Type B pancreatic cell (in vitro differentiated cells): ENCODE data around the gene SPRYD4. TPM values are rescaled to one million over a fixed set of nuclear protein-coding genes. Genes with fewer than 3 reads are reported as not detected.

ENCODE experiments used
- DNase-seq: peaks from one replicate; pipeline ENCODE4 v3.0.0; 2021; ENCODE audit warnings: mixed read lengths; ENCODE audit not compliant: unreplicated experiment; ENCODE audit errors: extremely low spot score
- H3K27ac Mint-ChIP-seq: 2 replicates; pipeline ENCODE4 v1.8.0; 2021; ENCODE audit warnings: mild to moderate bottlenecking, mixed read lengths
- H3K27me3 Mint-ChIP-seq: 2 replicates; pipeline ENCODE4 v1.8.0; 2021; ENCODE audit warnings: mixed read lengths
- H3K36me3 Mint-ChIP-seq: 2 replicates; pipeline ENCODE4 v1.8.0; 2021; ENCODE audit warnings: mixed read lengths
- H3K4me1 Mint-ChIP-seq: one replicate; pipeline ENCODE4 v1.8.0; 2021; ENCODE audit warnings: mixed read lengths; ENCODE audit not compliant: unreplicated experiment
- H3K4me3 Mint-ChIP-seq: 2 replicates; pipeline ENCODE4 v1.8.0; 2021; ENCODE audit warnings: mild to moderate bottlenecking, mixed read lengths
- H3K9me3 Mint-ChIP-seq: 2 replicates; pipeline ENCODE4 v1.8.0; 2021; ENCODE audit warnings: mixed read lengths
- CTCF ChIP-seq: fragments of 200-600 bp; sonication (generic); conservative IDR thresholded peaks from 2 replicates; pipeline ENCODE4 v1.5.0; 2021; ENCODE audit warnings: antibody characterized with exemption, mild to moderate bottlenecking
- total RNA-seq: library from RNA; stranded (reverse); gene quantifications from 2 replicates; pipeline ENCODE4 v1.2.1, GENCODE V29; 2021; ENCODE audit warnings: low replicate concordance

SPRYD4 gene
- total RNA-seq, 1 donor from 2014 or later, result 4.8 TPM

- DNase-seq, result no peak
- Mint-ChIP-seq H3K27me3 (no peaks in the 10 kb centered on the region), H3K9me3 (no peaks in the 10 kb centered on the region), H3K27ac (peak overlapping the region; percentile 88), H3K36me3 (no peaks in the 10 kb centered on the region), H3K4me3 (peak overlapping the region; percentile 92), H3K4me1 (peaks cover 21% of the 10 kb centered on the region)
- TF ChIP-seq CTCF, result no peak
Measured at GRCh38 chr12:56521209-56521589, 52.8 kb downstream of the SPRYD4 start.

GRCh38 chr12:56521590-56522371 lies 53.4 kb downstream of the SPRYD4 start, which contains the start of gene RBMS2:
TSS of gene RBMS2 (plus strand) at chr12:56521820. CDS start at chr12:56522024, 204 bp downstream.
- Mint-ChIP-seq H3K27ac (peak within 1 kb of the TSS; percentile 88), H3K27me3 (no peaks in the 10 kb centered on the region), H3K36me3 (no peaks in the 10 kb centered on the region), H3K4me1 (peaks cover 23% of the 10 kb centered on the region), H3K9me3 (no peaks in the 10 kb centered on the region), H3K4me3 (peak within 1 kb of the TSS; percentile 92)
- no peak for TF ChIP-seq CTCF
- DNase-seq, result peak; percentile 73

GRCh38 chr12:56522411-56523193 lies 54.2 kb downstream of the SPRYD4 start:
- no peaks in the 10 kb centered on the region for H3K27me3 Mint-ChIP-seq

GRCh38 chr12:56528846-56529245 lies 60.5 kb downstream of the SPRYD4 start:
- no peak for DNase-seq
- no peaks in the 10 kb centered on the region for H3K9me3 Mint-ChIP-seq
- peaks cover 10% of the 10 kb centered on the region for H3K4me1 Mint-ChIP-seq
- TF ChIP-seq CTCF, result no peak
- H3K27ac Mint-ChIP-seq, result peak overlapping the region; percentile 26
- H3K27me3 Mint-ChIP-seq, result no peaks in the 10 kb centered on the region
- H3K36me3 Mint-ChIP-seq, result no peaks in the 10 kb centered on the region
- no peak overlapping the region for H3K4me3 Mint-ChIP-seq

More at GRCh38 chr12:56522411-56523193, 54.2 kb downstream of the SPRYD4 start:
- peaks cover 27% of the 10 kb centered on the region for H3K4me1 Mint-ChIP-seq
- no peak for TF ChIP-seq CTCF
- peak overlapping the region; percentile 88 for H3K27ac Mint-ChIP-seq
- peak overlapping the region; percentile 92 for H3K4me3 Mint-ChIP-seq
- DNase-seq, result no peak
- no peaks in the 10 kb centered on the region for H3K36me3 Mint-ChIP-seq
- H3K9me3 Mint-ChIP-seq, result no peaks in the 10 kb centered on the region

Other genes starting within 250 kb of the SPRYD4 start
- 33.7 and 37.7 TPM in 2 replicates for gene RNF41, start 246.7 kb upstream of the SPRYD4 start, total RNA-seq
- gene NABP2, start 244.2 kb upstream of the SPRYD4 start, total RNA-seq, result 37.5 and 40.0 TPM in 2 replicates
- gene SLC39A5, start 238.5 kb upstream of the SPRYD4 start, total RNA-seq, result 23.0 and 37.7 TPM in 2 replicates
- gene ANKRD52, start 210.2 kb upstream of the SPRYD4 start, total RNA-seq, result 52.9 and 56.1 TPM in 2 replicates
- gene COQ10A, start 201.6 kb upstream of the SPRYD4 start, total RNA-seq, result 21.3 and 26.4 TPM in 2 replicates
- gene CS, start 168.2 kb upstream of the SPRYD4 start, total RNA-seq, result 278 and 290 TPM in 2 replicates
- 194 and 217 TPM in 2 replicates for gene CNPY2, start 152.6 kb upstream of the SPRYD4 start, total RNA-seq
- gene PAN2, start 134.6 kb upstream of the SPRYD4 start, total RNA-seq, result 58.3 and 77.5 TPM in 2 replicates
- gene IL23A, start 129.7 kb upstream of the SPRYD4 start, total RNA-seq, result 0.48 and 1.3 TPM in 2 replicates
- 132 and 139 TPM in 2 replicates for gene STAT2, start 108.5 kb upstream of the SPRYD4 start, total RNA-seq
- not detected in 2 replicates for gene APOF, start 105.7 kb upstream of the SPRYD4 start, total RNA-seq
- 23.0 and 57.4 TPM in 2 replicates for gene TIMELESS, start 19.2 kb upstream of the SPRYD4 start, total RNA-seq
- gene MIP, start 13.9 kb upstream of the SPRYD4 start, total RNA-seq, result not detected in 2 replicates
- 6.7 and 7.0 TPM in 2 replicates for gene GLS2, start 19.6 kb downstream of the SPRYD4 start, total RNA-seq
- gene RBMS2, start 53.2 kb downstream of the SPRYD4 start, total RNA-seq, result 42.7 and 45.9 TPM in 2 replicates
- gene BAZ2A, start 161.7 kb downstream of the SPRYD4 start, total RNA-seq, result 108 and 112 TPM in 2 replicates
- gene ATP5F1B, start 177.4 kb downstream of the SPRYD4 start, total RNA-seq, result 692 and 828 TPM in 2 replicates
- 219 and 222 TPM in 2 replicates for gene PTGES3, start 219.7 kb downstream of the SPRYD4 start, total RNA-seq